A549 (cell line): ENCODE data around the gene OCA2. TPM values are rescaled to one million over a fixed set of nuclear protein-coding genes. Genes with fewer than 3 reads are reported as not detected.

ENCODE experiments used
- ATAC-seq, 2 experiments: fragments of 200-7000 bp in 1 of 2; fragments of >200 bp in 1 of 2; cut with Nextera tagmentation in 1 of 2; cut with Tn5 transposase in 1 of 2; 3 replicates each; pipeline versions ENCODE4 v1.8.0 to v1.9.1; 2018 to 2020; ENCODE audit warnings: mild to moderate bottlenecking in 1 of 2, moderate library complexity in 1 of 2
- CTCF ChIA-PET: fragments of 300-600 bp; sonication (Branson Sonifier 250); formaldehyde crosslinking; extraction: SDS; loops from one replicate; lab custom pipeline; 2021; ENCODE audit warnings: antibody characterized with exemption, inconsistent platforms; lab: Yijun Ruan, JAX
- POLR2A ChIA-PET: fragments of 350-600 bp; formaldehyde crosslinking; extraction: SDS; loops from one replicate; lab custom pipeline; 2021; ENCODE audit warnings: antibody characterized with exemption, inconsistent platforms; lab: Yijun Ruan, JAX
- DNase-seq, 2 experiments: peaks; one replicate each; pipeline versions ENCODE4 v3.0.0 to v3.0.0-alpha.2; 2011 to 2016; ENCODE audit warnings: low read depth in 1 of 2, low spot score in 1 of 2
- FAIRE-seq: peaks from 2 replicates; lab custom pipeline; 2011; peaks lifted over from hg19 to GRCh38; lab: Jason Lieb, UNC
- H3K27ac ChIP-seq, 2 experiments: fragments of >200 bp; sonication (Bioruptor Twin); formaldehyde crosslinking; 3 replicates each; pipeline ENCODE4 v1.5.1; 2016 to 2017
- H3K4me1 ChIP-seq: fragments of >200 bp; sonication (Bioruptor Twin); formaldehyde crosslinking; 3 replicates; pipeline ENCODE4 v1.6.1; 2016
- H3K4me2 ChIP-seq: fragments of >200 bp; sonication (Bioruptor Twin); formaldehyde crosslinking; 3 replicates; pipeline ENCODE4 v1.6.1; 2016
- H3K4me3 ChIP-seq: fragments of >200 bp; sonication (Bioruptor Twin); formaldehyde crosslinking; 3 replicates; pipeline ENCODE4 v1.5.1; 2016
- H3K9me3 ChIP-seq: fragments of >200 bp; sonication (Bioruptor Twin); formaldehyde crosslinking; 3 replicates; pipeline ENCODE4 v1.6.1; 2016
- ATOH8 ChIP-seq: fragments of 250-450 bp; sonication (Bioruptor Pico); IDR thresholded peaks from 2 replicates; pipeline ENCODE4 v1.5.0; 2020; ENCODE audit warnings: low read depth, mild to moderate bottlenecking, moderate library complexity
- CHD2 ChIP-seq: fragments of 150-350 bp; IDR thresholded peaks from 2 replicates; pipeline ENCODE4 v1.6.1; 2014; ENCODE audit warnings: low read length; ENCODE audit not compliant: partially characterized antibody
- EHMT2 ChIP-seq: fragments of 200-600 bp; sonication (generic); IDR thresholded peaks from 2 replicates; pipeline ENCODE4 v1.6.1; 2016; ENCODE audit warnings: antibody characterized with exemption, low read depth, mild to moderate bottlenecking, moderate library complexity
- ELK1 ChIP-seq: fragments of 150-350 bp; IDR thresholded peaks from 2 replicates; pipeline ENCODE4 v1.6.1; 2014; ENCODE audit warnings: low read depth, mild to moderate bottlenecking, low read length
- ESRRA ChIP-seq: fragments of 150-350 bp; IDR thresholded peaks from 2 replicates; pipeline ENCODE4 v1.6.1; 2014; ENCODE audit warnings: mild to moderate bottlenecking, low read length, borderline replicate concordance
- HDAC2 ChIP-seq: fragments of 200-600 bp; sonication (generic); IDR thresholded peaks from 2 replicates; pipeline ENCODE4 v1.6.1; 2016
- HEYL ChIP-seq: fragments of 250-450 bp; sonication (Bioruptor Pico); IDR thresholded peaks from 2 replicates; pipeline ENCODE4 v1.8.0; 2021; ENCODE audit warnings: mild to moderate bottlenecking, moderate library complexity
- JUNB ChIP-seq: fragments of >200 bp; sonication (Bioruptor Twin); formaldehyde crosslinking; IDR thresholded peaks from 2 replicates; pipeline ENCODE4 v1.6.1; 2016
- KDM1A ChIP-seq: fragments of 200-600 bp; sonication (generic); IDR thresholded peaks from 2 replicates; pipeline ENCODE4 v1.6.1; 2016; ENCODE audit warnings: low read depth, mild to moderate bottlenecking
- KDM5A ChIP-seq: fragments of 200-600 bp; sonication (generic); IDR thresholded peaks from 2 replicates; pipeline ENCODE4 v1.6.1; 2016; ENCODE audit warnings: antibody characterized with exemption, mild to moderate bottlenecking
- MAFK ChIP-seq: fragments of 450-650 bp; IDR thresholded peaks from 2 replicates; pipeline ENCODE4 v1.6.1; 2014; ENCODE audit not compliant: partially characterized antibody
- PBX3 ChIP-seq: IDR thresholded peaks from 2 replicates; pipeline ENCODE4 v1.6.1; 2012
- PHF8 ChIP-seq: fragments of 200-600 bp; sonication (generic); IDR thresholded peaks from 2 replicates; pipeline ENCODE4 v1.6.1; 2016; ENCODE audit warnings: low read depth, mild to moderate bottlenecking, antibody characterized with exemption, moderate library complexity, borderline replicate concordance
- RAD21 ChIP-seq, 2 experiments: fragments of >200 bp in 1 of 2; sonication (Bioruptor Twin) in 1 of 2; formaldehyde crosslinking in 1 of 2; IDR thresholded peaks in 1 of 2; conservative IDR thresholded peaks in 1 of 2; 2 replicates in 1 of 2; 3 replicates in 1 of 2; pipeline ENCODE4 v1.6.1; 2012 to 2018; ENCODE audit warnings: inconsistent platforms in 1 of 2
- RARB ChIP-seq: fragments of 250-450 bp; sonication (Bioruptor Pico); IDR thresholded peaks from 2 replicates; pipeline ENCODE4 v1.8.0; 2021; ENCODE audit warnings: mild to moderate bottlenecking, moderate library complexity
- RCOR1 ChIP-seq: fragments of 150-350 bp; IDR thresholded peaks from 2 replicates; pipeline ENCODE4 v1.6.1; 2014; ENCODE audit warnings: antibody characterized with exemption, low read length, low read depth
- RNF2 ChIP-seq: fragments of 200-600 bp; sonication (generic); IDR thresholded peaks from 2 replicates; pipeline ENCODE4 v1.6.1; 2016; ENCODE audit warnings: low read depth, mild to moderate bottlenecking, antibody characterized with exemption, moderate library complexity, borderline replicate concordance
- ZC3H11A ChIP-seq: fragments of 450-650 bp; IDR thresholded peaks from 2 replicates; pipeline ENCODE4 v1.6.1; 2014; ENCODE audit warnings: antibody characterized with exemption, mild to moderate bottlenecking
- ZFP36 ChIP-seq: fragments of 450-650 bp; IDR thresholded peaks from 2 replicates; pipeline ENCODE4 v1.6.1; 2014; ENCODE audit warnings: borderline replicate concordance; ENCODE audit not compliant: partially characterized antibody
- WGBS: methylation state at CpG from one replicate; pipeline ENCODE4 v1.1.6; 2017; ENCODE audit errors: missing lambda C conversion rate; 5-methylcytosine and 5-hydroxymethylcytosine counted together
- polyA plus RNA-seq, 4 experiments: library from polyadenylated mRNA; depleted of rRNA in 3 of 4; stranded (reverse); fragments of >200 nt; fragmentation: RNase III in 1 of 4; extraction: RNeasy Plus Mini Kit Qiagen cat#74134 plus additional on column Dnase treatment in 1 of 4; gene quantifications; 2 replicates in 3 of 4; 3 replicates in 1 of 4; pipeline ENCODE4 v1.2.3, GENCODE V29; 2011 to 2017
- TF ChIP-seq, protein P1 (sequence below): fragments of 450-650 bp; IDR thresholded peaks from 2 replicates; pipeline ENCODE4 v1.6.1; 2014; ENCODE audit warnings: antibody characterized with exemption

The OCA2 gene
- polyA plus RNA-seq, 2 of the 4 experiments (the other 2 are of a cell fraction), result 0.17 to 0.25 TPM

- Histone ChIP-seq H3K4me1 (no peaks in the 10 kb centered on the region), H3K27ac (no peak overlapping the region), H3K9me3 (peaks cover 14% of the 10 kb centered on the region; the same call in 2 of the 3 replicates), H3K4me3 (no peak overlapping the region)
- ATAC-seq (no peak), FAIRE-seq (no peak), DNase-seq (no peak)
- CTCF ChIA-PET, result no interaction called here
- WGBS, result 20% methylated on average over 2 of the region's 2 CpGs
- POLR2A ChIA-PET, result interaction anchor here (0.6 kb wide), 1 partner anchor 14 kb away, joined by 3 read pairs; no protein-coding TSS in a partner anchor
- TF ChIP-seq ZC3H11A (no peak), PHF8 (no peak), CHD2 (no peak), MAFK (no peak), EHMT2 (no peak), HEYL (no peak), ESRRA (no peak), HDAC2 (no peak), RCOR1 (no peak), ATOH8 (no peak), KDM5A (no peak), RARB (CRISPR knock-in tag) (no peak), RNF2 (no peak), JUNB (no peak)
- TF ChIP-seq, protein P1, sequence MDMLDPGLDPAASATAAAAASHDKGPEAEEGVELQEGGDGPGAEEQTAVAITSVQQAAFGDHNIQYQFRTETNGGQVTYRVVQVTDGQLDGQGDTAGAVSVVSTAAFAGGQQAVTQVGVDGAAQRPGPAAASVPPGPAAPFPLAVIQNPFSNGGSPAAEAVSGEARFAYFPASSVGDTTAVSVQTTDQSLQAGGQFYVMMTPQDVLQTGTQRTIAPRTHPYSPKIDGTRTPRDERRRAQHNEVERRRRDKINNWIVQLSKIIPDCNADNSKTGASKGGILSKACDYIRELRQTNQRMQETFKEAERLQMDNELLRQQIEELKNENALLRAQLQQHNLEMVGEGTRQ, result no peak
- TF ChIP-seq, all 56 proteins: peak for 0
- H3K4me2 ChIP-seq, result no peak overlapping the region
Observed at GRCh38 chr15:27813139-27813538, 286.0 kb downstream of the OCA2 start.

GRCh38 chr15:27808182-27808581, 290.9 kb downstream of the OCA2 start:
- no peak overlapping the region for H3K4me2 ChIP-seq
- FAIRE-seq, result no peak
- H3K9me3 ChIP-seq, result peaks cover 3% of the 10 kb centered on the region; the same call in 1 of the 3 replicates

More at GRCh38 chr15:27808182-27808581, 290.9 kb downstream of the OCA2 start:
- ATAC-seq (no peak), DNase-seq (peak in 1 of 2 experiments; percentile 7)
- Histone ChIP-seq H3K4me3 (no peak overlapping the region), H3K27ac (no peak overlapping the region), H3K4me1 (no peaks in the 10 kb centered on the region)
- ChIA-PET POLR2A (no interaction called here), CTCF (no interaction called here)
- TF ChIP-seq CHD2 (no peak), ZFP36 (no peak), RAD21 (conservative IDR thresholded peaks at IDR 0.05 in 1 of 2, IDR thresholded peaks at IDR 0.05 in 1 of 2) (0 out of 5 replicates have a peak, but pooled peaks of 1 of the 2 experiments have one; percentile 3), KDM1A (no peak), ELK1 (no peak), PBX3 (no peak)
- WGBS, result 44% methylated on average over 9 of the region's 9 CpGs
